Chondrocyte (in vitro differentiated cells): ENCODE data around the gene ARHGEF40. TPM values are rescaled to one million over a fixed set of nuclear protein-coding genes. Genes with fewer than 3 reads are reported as not detected.

Experiments used
- DNase-seq: peaks from one replicate; pipeline ENCODE4 v3.0.0; 2021; ENCODE audit warnings: mixed read lengths, low spot score
- H3K27ac Mint-ChIP-seq: one replicate; pipeline ENCODE4 v1.8.0; 2021; ENCODE audit warnings: mild to moderate bottlenecking, moderate library complexity, mixed read lengths; ENCODE audit not compliant: unreplicated experiment
- H3K27me3 Mint-ChIP-seq: 2 replicates; pipeline ENCODE4 v1.8.0; 2021; ENCODE audit warnings: low read depth, mixed read lengths
- H3K36me3 Mint-ChIP-seq: 2 replicates; pipeline ENCODE4 v1.8.0; 2021; ENCODE audit warnings: low read depth, mixed read lengths
- H3K4me1 Mint-ChIP-seq: 2 replicates; pipeline ENCODE4 v1.8.0; 2021; ENCODE audit warnings: low read depth, mild to moderate bottlenecking, mixed read lengths
- H3K4me3 Mint-ChIP-seq: one replicate; pipeline ENCODE4 v1.8.0; 2021; ENCODE audit warnings: mild to moderate bottlenecking, moderate library complexity, mixed read lengths; ENCODE audit not compliant: unreplicated experiment
- H3K9me3 Mint-ChIP-seq: 2 replicates; pipeline ENCODE4 v1.8.0; 2021; ENCODE audit warnings: low read depth, mixed read lengths
- CTCF ChIP-seq: fragments of 200-600 bp; sonication (generic); IDR thresholded peaks from 2 replicates; pipeline ENCODE4 v1.5.0; 2021; ENCODE audit warnings: antibody characterized with exemption, mild to moderate bottlenecking, moderate library complexity
- total RNA-seq: library from RNA; stranded (reverse); gene quantifications from 3 replicates; pipeline ENCODE4 v1.2.1, GENCODE V29; 2021

The ARHGEF40 gene
- total RNA-seq, 1 donor from 2014 or later = 90.4 TPM

- Mint-ChIP-seq H3K4me3 (no peak overlapping the region), H3K4me1 (peaks cover 46% of the 10 kb centered on the region), H3K9me3 (no peaks in the 10 kb centered on the region), H3K36me3 (peaks cover 19% of the 10 kb centered on the region), H3K27me3 (no peaks in the 10 kb centered on the region), H3K27ac (peak overlapping the region; percentile 36)
- DNase-seq = no peak
- peak; percentile 100 for TF ChIP-seq CTCF
These were observed 22.3 kb downstream of the ARHGEF40 start for GRCh38 chr14:21092273-21093011.

- Mint-ChIP-seq H3K4me3 (no peak overlapping the region), H3K27ac (no peak overlapping the region), H3K4me1 (peaks cover 41% of the 10 kb centered on the region), H3K27me3 (no peaks in the 10 kb centered on the region), H3K36me3 (peaks cover 16% of the 10 kb centered on the region), H3K9me3 (no peaks in the 10 kb centered on the region)
- no peak for TF ChIP-seq CTCF
- DNase-seq = no peak
These were observed 22.9 kb downstream of the ARHGEF40 start for GRCh38 chr14:21093018-21093417.

- Mint-ChIP-seq H3K9me3 (no peaks in the 10 kb centered on the region), H3K27me3 (no peaks in the 10 kb centered on the region), H3K4me1 (peaks cover 46% of the 10 kb centered on the region), H3K36me3 (peaks cover 13% of the 10 kb centered on the region), H3K27ac (peak overlapping the region; percentile 37), H3K4me3 (no peak overlapping the region)
- peak; percentile 69 for TF ChIP-seq CTCF
- DNase-seq = no peak
These were observed 23.9 kb downstream of the ARHGEF40 start for GRCh38 chr14:21093769-21094681.

GRCh38 chr14:21095430-21096205 is 25.5 kb downstream of the ARHGEF40 start:
- Mint-ChIP-seq H3K27ac (peak overlapping the region; percentile 57), H3K4me1 (peaks cover 57% of the 10 kb centered on the region), H3K36me3 (peaks cover 9% of the 10 kb centered on the region), H3K27me3 (no peaks in the 10 kb centered on the region), H3K9me3 (no peaks in the 10 kb centered on the region), H3K4me3 (no peak overlapping the region)
- DNase-seq = no peak
- no peak for TF ChIP-seq CTCF

GRCh38 chr14:21096438-21096837 is 26.3 kb downstream of the ARHGEF40 start:
- Mint-ChIP-seq H3K9me3 (no peaks in the 10 kb centered on the region), H3K36me3 (peaks cover 6% of the 10 kb centered on the region), H3K27ac (peak overlapping the region; percentile 23), H3K27me3 (no peaks in the 10 kb centered on the region), H3K4me1 (peaks cover 56% of the 10 kb centered on the region), H3K4me3 (no peak overlapping the region)
- DNase-seq = no peak
- no peak for TF ChIP-seq CTCF
